ENCODE measurements around the gene STK31.

The STK31 gene

DNA sequence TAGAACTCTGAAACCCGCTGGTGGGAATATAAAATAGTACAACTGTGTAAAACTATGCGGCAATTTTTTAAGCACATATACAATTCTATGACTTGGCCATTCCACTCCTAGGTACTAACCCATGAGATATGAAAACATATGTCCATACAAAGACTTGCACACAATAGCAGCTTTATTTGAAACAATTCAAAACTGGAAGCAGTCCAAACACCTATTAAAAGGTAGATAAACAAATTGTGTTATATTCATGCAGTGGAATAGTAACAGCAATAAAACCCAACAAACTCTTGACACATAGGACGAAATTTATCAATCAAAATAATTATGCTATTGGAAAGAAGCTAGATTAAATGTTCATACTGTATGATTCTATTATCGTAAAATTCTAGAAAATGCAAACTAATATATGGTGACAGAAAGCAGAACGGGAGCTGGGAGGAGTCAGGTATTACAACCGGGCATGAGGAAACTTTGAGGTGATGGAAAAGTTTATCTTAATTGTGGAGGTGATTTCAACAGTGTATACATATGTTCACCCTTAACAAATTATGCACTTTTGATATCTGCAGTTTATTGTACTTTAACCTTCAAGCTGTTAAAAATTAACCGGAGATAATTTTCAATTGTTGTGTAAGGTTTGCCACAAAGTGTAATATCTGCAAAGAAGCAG, 803 bp upstream of the STK31 start:
- no peak overlapping the region for H3K4me3 ChIP-seq (ENCODE audit: low read depth, low read length)
- no peak overlapping the region for H3K27ac ChIP-seq
- in situ Hi-C loops (cut with HindIII; ENCODE audit: low pct_ligation_motif_present, low sequenced_read_pairs), result loop anchor here (25.0 kb wide), 1 partner anchor 172 kb away; the partner anchor contains the start of gene TRA2A
- DNase-seq, result no peak
- TF ChIP-seq, protein P1, sequence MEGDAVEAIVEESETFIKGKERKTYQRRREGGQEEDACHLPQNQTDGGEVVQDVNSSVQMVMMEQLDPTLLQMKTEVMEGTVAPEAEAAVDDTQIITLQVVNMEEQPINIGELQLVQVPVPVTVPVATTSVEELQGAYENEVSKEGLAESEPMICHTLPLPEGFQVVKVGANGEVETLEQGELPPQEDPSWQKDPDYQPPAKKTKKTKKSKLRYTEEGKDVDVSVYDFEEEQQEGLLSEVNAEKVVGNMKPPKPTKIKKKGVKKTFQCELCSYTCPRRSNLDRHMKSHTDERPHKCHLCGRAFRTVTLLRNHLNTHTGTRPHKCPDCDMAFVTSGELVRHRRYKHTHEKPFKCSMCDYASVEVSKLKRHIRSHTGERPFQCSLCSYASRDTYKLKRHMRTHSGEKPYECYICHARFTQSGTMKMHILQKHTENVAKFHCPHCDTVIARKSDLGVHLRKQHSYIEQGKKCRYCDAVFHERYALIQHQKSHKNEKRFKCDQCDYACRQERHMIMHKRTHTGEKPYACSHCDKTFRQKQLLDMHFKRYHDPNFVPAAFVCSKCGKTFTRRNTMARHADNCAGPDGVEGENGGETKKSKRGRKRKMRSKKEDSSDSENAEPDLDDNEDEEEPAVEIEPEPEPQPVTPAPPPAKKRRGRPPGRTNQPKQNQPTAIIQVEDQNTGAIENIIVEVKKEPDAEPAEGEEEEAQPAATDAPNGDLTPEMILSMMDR (IDR thresholded peaks at IDR 0.05; ENCODE audit: low read depth, low read length, missing control alignments), result no peak
- no peaks in the 10 kb centered on the region for H3K36me3 ChIP-seq (replicated peaks)
- H3K27me3 ChIP-seq (replicated peaks), result no peaks in the 10 kb centered on the region

GRCh38 chr7:23712368-23713284, 2.6 kb downstream of the STK31 start:
- H3K4me3 ChIP-seq (ENCODE audit: low read depth, low read length), result no peak overlapping the region
- DNase-seq, result peak; percentile 6
- no peaks in the 10 kb centered on the region for H3K36me3 ChIP-seq (replicated peaks)
- in situ Hi-C loops (cut with HindIII; ENCODE audit: low pct_ligation_motif_present, low sequenced_read_pairs), result loop anchor here (25.0 kb wide), 1 partner anchor 175 kb away; the partner anchor contains the start of gene TRA2A
- TF ChIP-seq, protein P1 (IDR thresholded peaks at IDR 0.05; ENCODE audit: low read depth, low read length, missing control alignments), result peak; percentile 14
- no peak overlapping the region for H3K27ac ChIP-seq
- no peaks in the 10 kb centered on the region for H3K27me3 ChIP-seq (replicated peaks)

GRCh38 chr7:23713285-23714149, 3.5 kb downstream of the STK31 start:
- peak overlapping the region; percentile 71 for H3K27ac ChIP-seq
- DNase-seq, result peak; percentile 75
- TF ChIP-seq, protein P1 (IDR thresholded peaks at IDR 0.05; ENCODE audit: low read depth, low read length, missing control alignments), result no peak
- H3K27me3 ChIP-seq (replicated peaks), result no peaks in the 10 kb centered on the region
- no peak overlapping the region for H3K4me3 ChIP-seq (ENCODE audit: low read depth, low read length)
- H3K36me3 ChIP-seq (replicated peaks), result no peaks in the 10 kb centered on the region
- in situ Hi-C loops (cut with HindIII; ENCODE audit: low pct_ligation_motif_present, low sequenced_read_pairs), result loop anchor here (25.0 kb wide), 1 partner anchor 176 kb away; the partner anchor contains the start of gene TRA2A

DNA sequence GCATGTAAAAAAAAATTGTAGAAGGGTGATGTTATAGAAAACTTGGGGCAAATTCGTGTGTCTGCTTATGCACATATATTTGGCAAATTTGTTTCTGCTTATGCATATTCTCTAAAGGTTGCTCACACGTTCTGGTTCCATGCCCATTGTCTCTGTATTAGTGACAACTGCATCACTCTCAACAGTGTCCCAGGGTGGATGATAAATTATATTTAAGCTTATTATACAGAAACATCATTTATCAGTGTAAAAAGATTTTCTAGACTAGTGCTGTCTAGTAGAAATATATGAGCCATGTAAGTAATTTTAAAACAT, 4.1 kb downstream of the STK31 start:
- in situ Hi-C loops (cut with HindIII; ENCODE audit: low pct_ligation_motif_present, low sequenced_read_pairs), result loop anchor here (25.0 kb wide), 1 partner anchor 177 kb away; the partner anchor contains the start of gene TRA2A
- no peak for DNase-seq
- TF ChIP-seq, protein P1 (IDR thresholded peaks at IDR 0.05; ENCODE audit: low read depth, low read length, missing control alignments), result no peak
- Histone ChIP-seq H3K27me3 (replicated peaks) (no peaks in the 10 kb centered on the region), H3K36me3 (replicated peaks) (no peaks in the 10 kb centered on the region), H3K4me3 (ENCODE audit: low read depth, low read length) (no peak overlapping the region), H3K27ac (no peak overlapping the region)

DNA sequence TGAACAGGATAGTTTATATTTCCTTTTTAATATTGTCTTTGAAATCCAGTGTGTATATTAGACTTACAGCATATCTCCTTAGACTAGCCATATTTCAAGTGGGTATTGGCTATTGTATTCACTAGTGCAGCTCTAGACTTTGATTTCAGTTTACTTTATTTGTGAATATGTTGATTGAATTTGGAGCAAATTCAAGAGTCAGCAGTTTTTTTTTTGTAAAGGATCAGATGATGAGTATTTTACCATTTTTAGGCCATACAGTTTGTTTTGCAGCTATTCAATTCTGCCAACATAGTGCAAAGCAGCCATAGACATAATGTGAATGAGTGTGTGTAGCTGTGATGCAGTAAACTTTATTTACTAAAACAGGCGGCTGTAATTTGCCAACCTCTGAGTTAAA, 4.6 kb downstream of the STK31 start:
- no peak for DNase-seq
- H3K4me3 ChIP-seq (ENCODE audit: low read depth, low read length), result no peak overlapping the region
- no peaks in the 10 kb centered on the region for H3K27me3 ChIP-seq (replicated peaks)
- no peaks in the 10 kb centered on the region for H3K36me3 ChIP-seq (replicated peaks)
- TF ChIP-seq, protein P1 (IDR thresholded peaks at IDR 0.05; ENCODE audit: low read depth, low read length, missing control alignments), result no peak
- H3K27ac ChIP-seq, result no peak overlapping the region
- in situ Hi-C loops (cut with HindIII; ENCODE audit: low pct_ligation_motif_present, low sequenced_read_pairs), result loop anchor here (25.0 kb wide), 1 partner anchor 177 kb away; the partner anchor contains the start of gene TRA2A

Measured in brain microvascular endothelial cell (primary cell).